Adrenal gland (tissue), 5 donors: ENCODE results near the gene NGLY1.

Experiments
- CTCF ChIP-seq, 6 experiments: fragments of 450-650 bp in 4 of 6; fragments of 200-600 bp in 2 of 6; sonication (generic) in 1 of 6; IDR thresholded peaks; 1 replicate in 5 of 6; 2 replicates in 1 of 6; pipeline versions ENCODE4 v1.5.1 to v1.8.0; 2016 to 2021; ENCODE audit warnings: antibody characterized with exemption in 6 of 6, mild to moderate bottlenecking in 2 of 6, moderate library complexity in 1 of 6
- POLR2A ChIP-seq, 2 donors: fragments of 450-650 bp; IDR thresholded peaks; one replicate each; pipeline ENCODE4 v1.6.1; 2017; ENCODE audit warnings: antibody characterized with exemption in 2 of 2, mild to moderate bottlenecking in 2 of 2, moderate library complexity in 1 of 2
- donor health status: DM: no; HTN: no; CAD: no.

- TF ChIP-seq POLR2A (IDR thresholded peaks at IDR 0.05) (no peak), CTCF (IDR thresholded peaks at IDR 0.05) (no peak)
These were observed 4.4 kb upstream of the NGLY1 start for GRCh38 chr3:25787689-25788088.
